Kidney capillary endothelial cell (primary cell): ENCODE measurements around the gene CRYBG3.
"Not testable (repeated sequence)": the region's sequence is repeated elsewhere in the genome, so short reads cannot be mapped to it uniquely, and the experiment has no call there.

Experiments used
- DNase-seq: peaks from one replicate; pipeline ENCODE4 v3.0.0-alpha.2; 2018; ENCODE audit warnings: low spot score

CRYBG3 gene

DNA sequence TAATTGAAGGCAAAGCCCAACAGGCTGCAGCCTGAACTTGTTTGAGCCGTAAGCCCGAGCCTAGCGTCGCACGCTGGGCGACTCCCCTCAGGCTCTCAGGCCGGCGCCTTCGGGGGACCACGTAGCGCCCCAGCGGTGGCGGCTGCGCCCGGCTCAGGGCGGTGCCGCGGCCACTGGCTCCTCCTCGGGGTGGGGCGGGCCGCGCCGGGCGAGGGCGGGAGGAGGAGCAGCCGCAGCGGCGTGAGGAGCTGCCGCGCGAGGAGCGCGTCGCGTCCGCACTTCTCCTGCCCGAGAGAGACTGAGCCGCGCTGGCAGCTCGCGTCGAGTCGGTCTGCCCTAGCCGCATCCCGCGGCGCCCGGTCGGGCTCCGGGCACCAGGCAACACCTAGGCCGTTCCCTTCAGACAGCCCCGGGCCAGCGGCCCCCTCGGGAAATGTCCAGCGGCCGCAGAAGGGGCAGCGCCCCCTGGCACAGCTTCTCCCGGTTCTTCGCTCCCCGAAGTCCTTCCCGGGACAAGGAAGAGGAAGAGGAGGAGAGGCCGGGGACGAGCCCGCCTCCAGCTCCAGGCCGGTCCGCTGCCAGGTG is at the start of gene CRYBG3:
CRYBG3 (plus strand) TSS at position 238 of the 585 bp plus-strand sequence; CDS start at position 434, 196 bp downstream.
- DNase-seq: peak; percentile 70

- no peak for DNase-seq
These were observed 48.9 kb upstream of the CRYBG3 start for GRCh38 chr3:97772926-97773325.

DNA sequence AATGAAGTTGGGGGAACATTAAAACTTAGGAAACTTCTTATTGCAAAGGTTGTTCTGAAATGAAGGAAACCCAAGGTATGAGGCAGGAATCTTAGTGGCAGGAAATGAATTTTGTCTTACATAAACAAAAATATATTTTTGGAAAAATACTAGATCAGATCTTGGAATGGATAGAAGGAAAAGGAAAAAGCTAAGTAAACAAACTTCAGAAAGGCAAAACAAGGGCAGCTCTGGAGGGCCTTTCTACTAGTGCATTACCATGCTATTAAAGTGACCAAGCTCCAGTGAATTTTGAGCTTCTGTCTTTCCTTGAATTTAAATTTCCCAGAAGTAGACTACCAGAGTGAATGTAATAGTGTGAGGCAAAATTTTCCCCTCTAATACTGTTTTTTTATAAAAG is 43.7 kb upstream of the CRYBG3 start:
- DNase-seq: no peak

- DNase-seq: peak; percentile 52
These were observed 28.3 kb upstream of the CRYBG3 start for GRCh38 chr3:97793420-97794019.

DNA sequence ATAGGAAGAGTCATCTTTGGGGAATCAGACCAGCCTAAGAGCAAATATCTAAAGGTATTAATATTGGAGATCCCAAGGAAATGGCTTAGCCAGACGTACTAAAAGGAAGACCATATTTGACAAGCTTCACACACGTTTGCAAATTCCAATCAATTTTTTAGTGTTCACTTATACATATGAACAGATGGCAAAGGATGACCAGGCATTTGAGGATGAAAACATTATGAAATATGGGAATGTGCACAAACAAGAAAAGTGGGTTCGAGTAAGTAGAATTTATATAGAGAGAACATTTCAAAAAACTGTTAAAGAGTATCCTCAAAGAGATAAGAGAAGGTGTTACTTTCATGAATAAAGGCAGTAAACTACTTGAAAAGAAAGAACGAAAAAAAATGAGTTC is 25.9 kb upstream of the CRYBG3 start:
- no peak for DNase-seq

GRCh38 chr3:97804471-97804870 is 17.3 kb upstream of the CRYBG3 start:
- DNase-seq: no peak

- DNase-seq: no peak
These were observed 10.9 kb upstream of the CRYBG3 start for GRCh38 chr3:97810779-97811390.

DNA sequence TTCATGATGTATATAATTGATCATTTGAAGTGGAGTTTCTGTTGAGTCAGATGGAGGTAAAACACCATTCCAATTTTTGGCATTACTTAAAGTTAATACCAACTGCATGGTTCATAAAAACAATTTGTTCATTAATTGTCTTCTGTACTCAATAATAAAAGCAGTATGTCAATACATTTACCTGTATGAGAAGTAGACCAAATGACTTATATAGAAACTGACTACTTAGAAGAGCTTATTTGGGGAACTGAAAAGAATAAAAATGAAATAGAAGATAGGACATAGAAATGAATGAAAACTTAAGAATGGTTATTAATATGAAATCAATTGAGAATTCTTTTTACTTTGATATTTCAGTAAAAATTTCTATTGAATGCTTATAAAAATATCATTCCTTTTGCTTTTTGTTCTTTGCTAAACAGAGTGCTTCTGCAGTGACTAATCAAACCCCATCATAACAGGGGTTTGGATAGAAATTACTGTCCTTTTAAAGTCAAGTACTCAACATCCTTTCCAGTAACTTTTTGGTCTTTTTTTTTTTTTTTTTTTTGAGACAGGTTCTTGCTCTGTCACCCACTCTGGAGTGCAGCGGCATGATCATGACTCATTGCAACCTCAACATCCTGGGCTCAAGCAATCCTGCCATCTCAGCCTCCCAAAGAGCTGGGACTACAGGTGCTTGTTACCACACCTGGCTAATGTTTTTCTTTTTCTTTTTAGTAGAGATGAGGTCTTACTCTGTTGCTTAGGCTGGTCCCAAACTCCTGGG is 6.5 kb upstream of the CRYBG3 start:
- DNase-seq: no peak

GRCh38 chr3:97816811-97817210 is 5.0 kb upstream of the CRYBG3 start:
- no peak for DNase-seq

DNA sequence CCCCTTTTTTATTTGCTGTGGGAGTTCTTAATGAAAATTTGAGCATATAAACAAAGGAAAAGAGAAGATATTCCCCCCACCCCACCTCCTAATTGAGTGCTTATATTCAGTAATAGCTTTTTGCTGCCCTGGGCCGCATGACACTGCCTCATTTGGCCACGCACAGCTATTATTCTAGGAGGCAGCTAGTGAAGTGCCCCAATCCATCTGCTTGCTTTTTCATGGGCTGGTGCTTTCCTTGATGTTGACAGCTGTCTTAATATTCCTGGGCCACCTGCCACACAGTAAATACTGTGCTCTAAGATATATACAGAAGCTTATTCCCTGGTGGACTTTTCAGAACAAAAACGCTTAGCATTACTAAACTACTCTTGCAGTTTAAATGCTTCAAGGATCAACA is 3.8 kb upstream of the CRYBG3 start:
- DNase-seq: no peak

GRCh38 chr3:97820780-97821179 is 1.0 kb upstream of the CRYBG3 start:
- no peak for DNase-seq

DNA sequence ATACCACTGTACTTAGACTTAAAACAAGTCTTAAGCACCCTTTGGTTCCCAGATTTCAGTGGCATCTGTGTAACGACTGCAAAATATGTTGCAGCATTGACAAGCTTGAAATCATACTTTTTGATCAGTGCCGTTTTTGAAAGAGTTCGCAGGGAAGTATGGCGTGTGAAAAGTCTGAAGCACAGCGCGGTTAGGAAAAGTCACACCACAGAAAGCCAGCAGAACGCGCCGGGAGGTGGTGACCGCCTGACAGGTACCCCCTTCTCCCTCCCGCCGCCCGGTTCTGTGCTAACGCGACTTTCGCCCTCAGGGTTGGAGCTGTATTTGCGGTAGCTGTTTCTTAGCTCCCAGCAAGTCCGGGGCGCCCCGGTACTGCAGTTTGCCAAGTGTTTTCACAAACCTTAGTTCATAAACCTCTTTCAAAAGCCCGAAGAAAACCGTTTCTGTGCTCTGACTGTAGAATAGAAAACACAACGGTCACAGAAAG is 481 bp upstream of the CRYBG3 start:
- no peak for DNase-seq

GRCh38 chr3:97822359-97822775 is 556 bp downstream of the CRYBG3 start:
- DNase-seq: peak; percentile 47

DNA sequence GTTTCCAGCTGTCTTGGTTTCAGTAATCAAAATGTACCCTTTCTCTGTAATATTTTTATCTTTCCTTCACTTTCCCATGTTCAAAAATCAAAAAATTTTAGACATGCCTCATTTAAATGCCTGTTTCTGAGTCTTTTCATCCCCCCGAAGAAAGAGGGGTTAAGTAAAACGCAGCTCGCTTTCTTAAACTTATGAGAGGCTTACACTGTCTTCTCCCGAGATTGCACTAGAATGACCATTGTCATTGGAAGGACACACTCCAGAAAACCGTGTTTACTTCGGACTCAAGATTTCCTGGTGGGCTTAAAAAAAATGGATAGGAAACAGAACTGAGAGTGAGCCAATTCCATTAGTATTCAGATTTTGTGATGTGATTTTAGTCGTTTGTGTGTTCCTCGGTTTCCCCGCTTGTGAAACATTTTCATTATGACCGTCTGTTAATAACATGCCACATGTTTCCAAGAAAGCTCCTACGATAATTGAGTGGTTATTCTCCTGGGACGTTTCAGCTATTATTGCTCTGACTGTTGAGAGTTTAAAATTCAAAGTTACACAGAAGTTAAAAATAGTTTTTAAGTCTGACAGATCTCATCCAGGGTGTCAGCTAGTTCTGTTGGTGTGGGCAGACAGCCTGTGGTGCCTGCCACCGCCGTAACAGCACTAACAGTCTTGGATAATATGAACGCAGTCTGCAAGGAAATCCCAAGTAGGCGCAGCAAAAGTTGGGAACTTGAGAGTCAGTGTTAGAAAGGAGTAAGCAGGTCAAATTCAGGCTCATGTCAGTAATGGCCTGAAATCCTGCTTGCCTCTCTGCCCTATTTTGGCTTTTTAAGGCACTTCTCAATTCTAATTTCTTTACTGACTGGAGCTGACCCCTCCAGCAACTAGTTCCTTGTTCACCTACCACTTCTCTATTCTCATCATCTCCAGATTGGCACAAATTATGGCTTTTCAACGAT is 1.5 kb downstream of the CRYBG3 start:
- peak; percentile 20 for DNase-seq

DNA sequence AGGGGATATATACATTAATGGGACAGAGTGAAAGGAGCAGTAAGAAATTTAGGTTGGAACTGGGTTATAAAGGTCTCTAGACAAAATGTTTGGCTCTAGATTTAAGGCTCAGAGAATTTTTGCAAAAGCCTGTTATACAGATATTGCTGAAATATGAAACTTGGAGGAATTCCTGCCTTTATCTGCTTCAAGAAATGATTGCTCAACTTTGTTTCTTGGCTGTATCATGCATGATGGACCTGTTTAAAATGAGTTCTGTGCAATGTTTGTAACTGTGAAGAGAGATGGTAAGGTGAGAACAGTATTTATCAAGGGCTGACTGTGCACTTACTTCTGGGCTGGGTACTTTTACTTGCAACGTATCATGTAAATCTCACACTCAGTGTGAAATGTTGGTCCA is 3.3 kb downstream of the CRYBG3 start:
- DNase-seq: no peak

DNA sequence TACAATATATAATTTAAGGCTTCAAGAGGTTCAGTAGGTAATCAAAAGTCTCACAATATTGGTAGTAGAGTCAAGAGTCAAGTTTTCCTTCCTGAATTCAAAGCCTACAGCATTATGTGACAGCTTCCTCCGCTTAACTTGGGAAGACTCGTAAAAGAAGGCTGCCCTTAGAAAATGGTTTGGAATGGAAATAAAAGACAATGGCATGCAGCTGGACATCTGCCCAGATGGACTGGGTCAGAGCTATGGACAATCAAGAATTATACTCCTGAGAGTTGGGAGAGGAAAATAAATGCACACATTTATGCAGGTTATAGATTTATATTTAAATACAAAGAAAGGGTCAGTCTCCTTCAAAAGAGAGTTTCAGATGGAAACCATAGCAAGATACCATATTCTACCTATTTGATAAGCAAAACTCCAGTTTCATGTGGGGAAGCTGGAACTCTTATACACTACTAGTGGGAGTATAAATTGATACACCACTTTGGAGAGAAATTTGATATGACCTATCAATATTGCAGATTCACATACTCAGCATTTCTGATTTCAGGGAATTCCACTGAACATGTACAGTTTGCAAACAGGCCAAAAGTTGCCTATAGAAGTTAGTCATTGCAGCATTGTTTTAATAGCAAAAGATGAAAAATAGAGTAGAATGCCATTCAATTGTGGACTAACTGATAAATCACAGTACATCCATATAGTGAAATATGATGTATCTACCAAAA is 6.1 kb downstream of the CRYBG3 start:
- DNase-seq: no peak

- no peak for DNase-seq
These were observed 7.4 kb downstream of the CRYBG3 start for GRCh38 chr3:97829198-97829597.

GRCh38 chr3:97830638-97831037 is 8.8 kb downstream of the CRYBG3 start:
- no peak for DNase-seq

GRCh38 chr3:97831140-97831539 is 9.3 kb downstream of the CRYBG3 start:
- no peak for DNase-seq

- DNase-seq: not testable (repeated sequence)
These were observed 11.4 kb downstream of the CRYBG3 start for GRCh38 chr3:97833184-97833583.

DNA sequence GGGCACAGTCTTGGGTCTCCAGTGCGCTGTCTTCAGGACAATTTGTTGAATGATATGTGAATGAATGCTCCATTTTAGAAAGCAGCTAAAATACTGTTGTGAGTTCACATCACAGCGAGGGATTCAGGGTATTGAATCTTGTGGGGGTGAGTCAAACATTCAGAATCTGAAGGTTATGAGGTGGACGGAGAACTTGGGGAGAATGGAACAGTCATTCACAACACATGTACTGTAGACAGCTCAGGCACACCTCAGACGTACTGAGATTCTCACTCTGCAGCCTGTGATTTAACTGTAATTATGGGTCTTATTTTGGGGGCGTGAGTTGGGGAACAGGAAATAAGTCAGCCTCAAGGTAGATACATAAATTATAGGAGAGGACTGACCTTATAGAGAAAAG is 13.9 kb downstream of the CRYBG3 start:
- DNase-seq: no peak
